Pancreas (tissue), 10 donors: ENCODE measurements around the gene OTOA. TPM values are rescaled to one million over a fixed set of nuclear protein-coding genes. Genes with fewer than 3 reads are reported as not detected.

Experiments
- ATAC-seq, 4 donors: fragments of 200-7000 bp; cut with Tn5 transposase; one replicate each; pipeline versions ENCODE4 v1.8.0 to v1.9.1; 2020; ENCODE audit warnings: mild to moderate bottlenecking in 4 of 4, moderate library complexity in 4 of 4
- DNase-seq, 6 donors: peaks; one replicate each; pipeline ENCODE4 v3.0.0-alpha.2; 2020
- FAIRE-seq: peaks from 2 replicates; lab custom pipeline; 2012; peaks lifted over from hg19 to GRCh38; lab: Jason Lieb, UNC
- H3K27ac ChIP-seq, 4 donors: fragments of 200-600 bp; sonication (generic); 1 replicate in 3 of 4; 2 replicates in 1 of 4; pipeline versions ENCODE4 v1.5.0 to v1.8.0; 2020
- H3K27me3 ChIP-seq, 4 donors: fragments of 200-600 bp; one replicate each; pipeline ENCODE4 v1.8.0; 2021
- H3K36me3 ChIP-seq, 3 donors: fragments of 200-600 bp; sonication (generic) in 1 of 3; one replicate each; pipeline versions ENCODE4 v1.5.0 to v1.8.0; 2020 to 2021
- H3K4me1 ChIP-seq, 3 donors: fragments of 200-600 bp; one replicate each; pipeline ENCODE4 v1.8.0; 2021
- H3K4me3 ChIP-seq, 4 donors: fragments of 200-600 bp; sonication (generic) in 2 of 4; one replicate each; pipeline versions ENCODE4 v1.5.0 to v1.8.0; 2020 to 2021
- H3K9me3 ChIP-seq, 4 donors: fragments of 200-600 bp; one replicate each; pipeline ENCODE4 v1.8.0; 2021
- CTCF ChIP-seq, 4 donors: fragments of 200-600 bp; sonication (generic) in 3 of 4; IDR thresholded peaks; one replicate each; pipeline versions ENCODE4 v1.5.0 to v1.8.0; 2021; ENCODE audit warnings: antibody characterized with exemption in 4 of 4
- WGBS, 2 donors: extraction: QIAGEN DNeasy Blood & Tissue Kit; methylation state at CpG; one replicate each; pipeline ENCODE4 v1.1.7; 2013; 5-methylcytosine and 5-hydroxymethylcytosine counted together
- intact Hi-C, 3 donors: fragments of 100-400 bp; cut with DNase I; formaldehyde crosslinking; loops; one replicate each; pipeline versions ENCODE4 v1.11.1 to v1.14.2; 2022
- polyA plus RNA-seq, 2 donors: library from polyadenylated mRNA; stranded (reverse); fragments of 200-250 nt; gene quantifications; one replicate each; pipeline ENCODE4 v1.2.3, GENCODE V29; 2013
- total RNA-seq, 6 donors: library from RNA; stranded (reverse); fragmentation: NEBNext Ultra II Directional in 4 of 6; extraction: Animal tissue kit (Norgen Biotek cat#: 25700) in 4 of 6; gene quantifications; one replicate each; pipeline versions ENCODE4 v1.2.1 to v1.2.4, GENCODE V29; 2021 to 2023
- donor health status: healthy with polysubstance abuse.
- donor health status: DM: no; HTN: no; CAD: no; lungs with moderate emphysema.
- donor health status: DM: no; HTN: no; CAD: no.
- donor health status: control.
- donor health status: control.
- donor health status: Bipolar disorder and iron deficiency.
- donor health status: DM: yes; HTN: yes; CAD: no.
- donor health status: DM: no; HTN: no; CAD: no.
- donor health status: DM: no; HTN: no; CAD: no.
- donor health status: DM: yes; HTN: yes; CAD: no.

Gene OTOA
- total and polyA plus RNA-seq, 8 donors: 0.04 to 0.50 (median 0.12) TPM; not detected in 4

- Histone ChIP-seq H3K27me3 (no peaks in the 10 kb centered on the region), H3K36me3 (no peaks in the 10 kb centered on the region), H3K9me3 (no peaks in the 10 kb centered on the region), H3K4me3 (no peak overlapping the region), H3K27ac (no peak overlapping the region), H3K4me1 (no peaks in the 10 kb centered on the region)
- FAIRE-seq (no peak), ATAC-seq (no peak), DNase-seq (no peak)
- intact Hi-C loops: no loop called here
- 82 to 83% methylated on average over 5 of the region's 5 CpGs for WGBS, 2 donors
- TF ChIP-seq CTCF (IDR thresholded peaks at IDR 0.05): no peak
Measured at GRCh38 chr16:21697032-21697431, 33.3 kb downstream of the OTOA start.

- ATAC-seq (no peak), FAIRE-seq (no peak), DNase-seq (no peak)
- no peak overlapping the region for H3K27ac ChIP-seq
- no peaks in the 10 kb centered on the region for H3K4me1 ChIP-seq
- H3K36me3 ChIP-seq: no peaks in the 10 kb centered on the region
- no peak for TF ChIP-seq CTCF (IDR thresholded peaks at IDR 0.05)
- H3K4me3 ChIP-seq: no peak overlapping the region
- H3K9me3 ChIP-seq: no peaks in the 10 kb centered on the region
- no peaks in the 10 kb centered on the region for H3K27me3 ChIP-seq
- WGBS, 2 donors: 75 to 79% methylated on average over 9 of the region's 9 CpGs
- intact Hi-C loops: no loop called here
Measured at GRCh38 chr16:21698169-21699032, 34.6 kb downstream of the OTOA start.

- Histone ChIP-seq H3K4me1 (no peaks in the 10 kb centered on the region), H3K4me3 (no peak overlapping the region), H3K9me3 (no peaks in the 10 kb centered on the region), H3K27ac (no peak overlapping the region), H3K36me3 (no peaks in the 10 kb centered on the region), H3K27me3 (no peaks in the 10 kb centered on the region)
- FAIRE-seq (no peak), ATAC-seq (no peak), DNase-seq (no peak)
- no peak for TF ChIP-seq CTCF (IDR thresholded peaks at IDR 0.05)
- WGBS, 2 donors: 25 to 49% methylated on average over 2 of the region's 2 CpGs
- intact Hi-C loops: loop anchor here in 2 of 3 donors (5.0 to 10.0 kb wide), 2 partner anchors 44 to 116 kb away; no protein-coding TSS in a partner anchor
Measured at GRCh38 chr16:21701271-21701670, 37.5 kb downstream of the OTOA start.

GRCh38 chr16:21702276-21702675, 38.5 kb downstream of the OTOA start:
- H3K27me3 ChIP-seq: no peaks in the 10 kb centered on the region
- no peak overlapping the region for H3K4me3 ChIP-seq
- no peaks in the 10 kb centered on the region for H3K36me3 ChIP-seq
- 67 to 79% methylated on average over 3 of the region's 3 CpGs for WGBS, 2 donors
- no peak overlapping the region for H3K27ac ChIP-seq
- ATAC-seq (no peak), DNase-seq (no peak), FAIRE-seq (no peak)
- no peaks in the 10 kb centered on the region for H3K4me1 ChIP-seq
- intact Hi-C loops: loop anchor here in 2 of 3 donors (5.0 to 10.0 kb wide), 2 partner anchors 45 to 117 kb away; no protein-coding TSS in a partner anchor
- TF ChIP-seq CTCF (IDR thresholded peaks at IDR 0.05): no peak
- H3K9me3 ChIP-seq: no peaks in the 10 kb centered on the region

GRCh38 chr16:21703156-21703555, 39.4 kb downstream of the OTOA start:
- intact Hi-C loops: loop anchor here in 2 of 3 donors (5.0 to 10.0 kb wide), 2 partner anchors 46 to 118 kb away; no protein-coding TSS in a partner anchor
- no peaks in the 10 kb centered on the region for H3K4me1 ChIP-seq
- H3K27me3 ChIP-seq: no peaks in the 10 kb centered on the region
- DNase-seq (no peak), FAIRE-seq (no peak), ATAC-seq (no peak)
- no peak overlapping the region for H3K4me3 ChIP-seq
- H3K27ac ChIP-seq: no peak overlapping the region
- WGBS, 2 donors: 30 to 31% methylated on average over 2 of the region's 2 CpGs
- no peaks in the 10 kb centered on the region for H3K36me3 ChIP-seq
- no peaks in the 10 kb centered on the region for H3K9me3 ChIP-seq
- TF ChIP-seq CTCF (IDR thresholded peaks at IDR 0.05): no peak
